COLO668 (cell line): ENCODE measurements around the gene RSPO4.

ENCODE experiments used
- DNase-seq: peaks from one replicate; lab custom pipeline; 2025; ENCODE audit not compliant: unreplicated experiment; lab: John Stamatoyannopoulos, UW

RSPO4 gene

DNA sequence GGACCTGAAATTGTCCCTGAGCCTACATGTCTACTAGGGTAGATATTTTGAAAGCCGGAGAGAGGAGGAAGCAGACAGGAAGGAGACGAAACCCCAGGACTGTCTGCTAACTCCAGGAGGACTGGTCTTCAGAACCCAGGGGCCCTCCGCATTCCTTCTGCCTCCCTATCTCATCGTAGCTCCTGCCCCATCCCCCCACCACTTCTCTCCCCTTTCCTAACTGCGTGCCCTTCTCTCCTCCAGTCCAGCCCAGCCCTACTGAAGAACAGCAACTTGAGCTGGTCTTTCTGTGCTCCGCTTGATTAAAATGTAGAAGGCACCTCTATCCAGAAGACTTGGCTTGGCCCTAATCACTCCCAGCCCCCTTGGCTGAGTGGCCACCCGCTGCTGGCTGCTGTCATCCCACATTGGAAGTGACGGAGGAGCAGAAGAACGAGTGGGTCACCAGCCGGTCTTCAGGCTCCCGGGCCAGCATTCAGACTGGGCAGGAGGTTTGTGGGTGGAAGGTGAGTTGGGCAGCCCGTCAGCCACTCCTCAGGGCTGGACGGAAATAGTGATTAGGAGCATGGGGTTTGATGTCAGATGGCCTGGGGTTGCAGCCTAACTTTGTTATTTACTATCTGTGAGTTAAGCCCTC lies 57.2 kb downstream of the RSPO4 start:
- no peak for DNase-seq

DNA sequence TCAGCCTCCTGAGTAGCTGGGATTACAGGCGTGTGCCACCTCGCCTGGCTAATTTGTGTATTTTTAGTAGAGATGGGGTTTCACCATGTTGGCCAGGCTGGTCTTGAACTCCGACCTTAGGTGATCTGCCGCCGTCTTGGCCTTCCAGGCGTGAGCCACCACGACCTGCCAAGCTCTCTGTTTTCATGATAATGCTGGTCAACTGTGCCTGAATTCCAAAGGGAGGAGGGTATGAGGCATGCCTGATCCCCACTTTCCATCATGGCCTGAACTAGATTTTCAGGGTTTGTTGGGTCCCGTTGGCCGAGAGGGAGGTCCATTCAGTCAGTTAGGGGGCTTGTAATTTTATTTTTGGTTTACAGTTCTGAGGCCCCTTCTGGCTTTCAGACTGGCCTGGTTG lies 58.0 kb downstream of the RSPO4 start:
- no peak for DNase-seq

DNA sequence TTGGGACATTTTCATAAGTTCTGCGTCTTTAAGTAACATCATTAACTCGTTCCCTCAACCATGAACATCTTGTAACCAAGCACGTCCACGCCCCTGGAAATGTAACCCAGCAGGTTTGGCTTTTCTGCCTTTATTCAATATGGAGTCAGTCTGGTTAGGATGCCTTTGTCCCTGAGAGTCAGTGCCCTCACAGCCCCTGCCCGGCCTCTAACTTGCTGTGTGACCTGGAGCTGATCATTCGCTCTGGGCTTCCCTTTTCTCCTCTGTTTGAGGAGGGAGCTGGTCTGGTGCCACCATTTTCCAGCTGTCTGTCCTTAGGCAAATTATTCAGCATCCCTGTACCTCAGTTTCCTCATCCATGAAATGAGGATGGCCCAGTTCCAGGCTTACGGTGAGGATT lies 59.5 kb downstream of the RSPO4 start:
- DNase-seq = no peak

DNA sequence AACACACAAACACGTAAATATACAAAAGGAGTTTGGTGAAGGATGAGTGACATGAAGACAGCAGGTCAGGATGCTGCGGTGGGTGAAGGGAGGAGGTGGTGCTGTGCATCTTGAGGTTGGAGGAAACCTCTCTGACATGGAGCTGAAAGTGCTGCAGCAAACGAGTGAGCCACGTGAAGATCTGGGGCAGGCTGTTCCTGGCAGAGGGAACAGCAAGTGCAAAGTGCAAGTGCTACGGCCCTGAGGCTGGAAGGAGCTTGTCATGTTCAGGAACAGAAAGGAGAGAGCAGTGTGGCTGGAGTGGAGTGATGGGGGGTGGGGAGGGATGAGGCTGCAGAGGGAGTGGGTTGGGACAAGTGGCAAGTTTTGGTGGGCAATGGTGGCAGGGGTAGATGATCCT lies 61.2 kb downstream of the RSPO4 start:
- no peak for DNase-seq

DNA sequence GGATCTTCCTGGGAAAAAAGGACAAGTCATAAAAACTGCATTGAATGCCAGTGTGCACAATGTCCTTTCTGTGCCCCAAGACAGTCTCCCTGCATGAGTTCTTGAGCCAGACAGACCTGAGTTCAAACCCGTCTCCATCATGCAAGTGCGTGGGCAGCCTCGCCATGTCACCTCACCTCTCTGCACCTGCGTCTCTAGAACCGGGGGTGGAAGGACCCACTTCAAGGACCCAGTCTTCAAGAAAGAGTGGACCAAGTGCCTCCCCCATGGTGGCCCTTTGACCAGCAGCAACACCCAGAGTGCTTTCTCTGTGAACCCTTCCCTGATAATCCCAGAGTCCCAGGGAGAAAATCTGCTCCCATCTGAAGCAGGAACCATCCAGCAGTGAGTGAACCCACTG lies 62.5 kb downstream of the RSPO4 start:
- DNase-seq = no peak

DNA sequence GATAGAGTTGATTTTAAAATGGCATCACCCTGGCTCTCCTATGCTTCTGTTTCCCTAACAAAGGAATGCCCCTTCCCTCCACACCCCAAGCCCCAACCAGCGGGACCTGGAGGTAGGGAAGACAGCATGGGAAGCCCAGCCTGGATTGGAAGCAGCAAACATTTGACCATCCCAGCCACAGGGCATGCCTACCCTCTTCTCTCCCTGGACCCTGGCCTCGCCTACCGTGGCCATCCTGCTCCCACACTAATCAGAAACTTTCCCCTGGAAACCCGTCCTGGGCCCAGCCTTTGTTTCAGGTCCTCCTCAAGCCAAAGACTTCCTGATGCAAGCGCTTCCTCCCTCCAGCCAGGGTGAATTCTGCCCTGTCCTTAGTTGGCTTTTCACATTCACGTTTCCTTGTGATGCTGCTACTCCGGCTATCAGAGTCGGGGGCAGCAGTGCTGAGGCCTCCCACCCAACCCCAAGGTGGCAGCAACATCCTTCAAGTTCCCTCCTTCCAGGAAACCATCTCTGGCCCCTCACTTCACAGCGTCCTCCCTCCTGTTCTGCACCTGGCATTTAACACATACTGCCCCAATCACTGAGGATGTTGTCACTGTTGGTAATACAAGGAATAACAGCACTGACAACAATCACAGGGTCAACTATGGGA lies 67.8 kb downstream of the RSPO4 start:
- DNase-seq = no peak

DNA sequence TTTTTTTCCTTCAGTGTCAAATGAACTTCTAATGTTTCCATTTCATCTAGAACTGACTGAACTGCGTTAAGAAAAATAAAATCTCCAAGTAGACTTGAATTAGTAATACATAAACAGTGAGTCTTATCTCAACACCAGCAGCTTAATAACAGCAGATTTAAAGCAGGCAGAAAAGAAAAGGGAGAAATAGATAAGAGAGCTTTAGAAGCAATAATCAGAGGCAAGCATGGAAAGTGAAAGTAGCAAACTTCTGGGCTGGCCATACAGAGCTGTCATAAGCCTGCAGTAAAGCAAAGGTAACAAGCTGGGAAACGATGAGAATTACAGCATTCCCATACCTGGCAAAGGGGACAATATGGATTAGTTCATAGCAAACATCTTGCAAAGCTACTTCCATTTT lies 69.1 kb downstream of the RSPO4 start:
- DNase-seq = no peak

DNA sequence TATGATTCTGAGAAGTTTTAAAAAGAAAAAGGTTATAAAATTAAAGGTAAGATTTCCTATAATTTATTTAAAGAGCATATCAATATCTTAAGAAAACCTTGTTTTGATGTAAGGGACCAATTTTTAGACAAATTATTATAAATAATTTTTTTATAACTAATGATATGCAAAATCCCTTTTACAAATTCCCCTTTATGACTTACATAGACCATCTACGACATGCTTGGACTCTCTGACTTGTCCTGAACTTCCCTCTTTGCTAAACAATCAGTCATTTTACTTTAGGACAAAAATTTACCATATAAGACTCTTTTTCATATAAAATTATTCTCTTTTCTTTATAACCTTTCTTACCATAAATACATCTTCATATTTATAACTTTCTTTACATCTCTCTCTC lies 70.7 kb downstream of the RSPO4 start:
- DNase-seq = no peak

DNA sequence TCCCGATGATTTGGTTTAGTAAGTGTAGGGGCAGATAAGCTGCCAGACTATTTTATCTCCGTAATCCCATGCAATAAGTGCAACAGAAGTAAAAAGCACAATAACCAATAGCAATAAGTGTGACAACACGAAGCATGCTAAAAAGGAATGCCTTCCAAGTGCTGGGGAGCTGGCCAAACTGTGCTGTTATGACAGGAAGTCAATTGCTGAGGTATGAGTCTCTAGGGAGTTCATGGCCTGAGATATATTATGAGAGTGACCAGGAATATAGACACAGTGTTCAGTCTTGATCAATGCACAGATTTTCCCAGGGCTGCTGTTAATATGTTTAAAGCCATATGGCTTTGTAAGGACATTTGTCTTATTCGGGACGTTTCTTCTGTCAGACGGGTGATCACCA lies 75.4 kb downstream of the RSPO4 start:
- DNase-seq = no peak

DNA sequence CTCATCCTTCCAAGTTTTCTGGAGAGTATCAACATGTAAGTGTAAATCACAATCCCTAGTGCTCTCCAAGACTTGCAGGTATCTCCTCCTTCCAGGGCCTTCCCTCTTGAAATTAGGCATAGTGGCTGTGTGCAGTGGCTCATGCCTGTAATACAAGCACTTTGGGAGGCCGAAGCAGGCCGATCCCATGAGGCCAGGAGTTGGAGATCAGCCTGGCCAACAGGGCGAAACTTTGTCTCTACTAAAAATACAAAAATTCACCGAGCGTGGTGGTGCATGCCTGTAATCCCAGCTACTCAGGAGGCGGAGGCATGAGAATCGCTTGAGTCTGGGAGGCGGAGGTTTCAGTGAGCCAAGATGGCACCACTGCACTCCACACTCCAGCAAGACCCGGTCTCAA lies 76.6 kb downstream of the RSPO4 start:
- DNase-seq = no peak

DNA sequence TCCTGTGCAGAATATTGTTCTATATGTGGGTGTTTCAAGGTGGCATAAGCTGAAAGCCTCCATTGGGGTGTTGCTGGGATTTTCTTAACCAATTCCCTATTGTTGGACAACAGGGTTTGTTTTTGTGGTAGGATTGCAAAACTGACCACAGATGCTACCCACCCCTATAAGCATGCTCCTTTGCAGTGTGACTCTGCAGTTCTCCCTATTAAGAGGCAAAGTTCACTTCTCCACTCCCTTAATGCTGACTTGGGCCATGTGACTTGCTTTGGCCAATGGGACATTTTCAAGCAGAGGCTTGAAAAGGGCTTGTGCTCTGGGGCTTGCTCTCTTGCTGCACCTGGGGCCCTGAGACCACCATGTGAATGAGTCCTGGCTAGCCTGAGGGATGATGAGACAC lies 77.5 kb downstream of the RSPO4 start:
- no peak for DNase-seq

DNA sequence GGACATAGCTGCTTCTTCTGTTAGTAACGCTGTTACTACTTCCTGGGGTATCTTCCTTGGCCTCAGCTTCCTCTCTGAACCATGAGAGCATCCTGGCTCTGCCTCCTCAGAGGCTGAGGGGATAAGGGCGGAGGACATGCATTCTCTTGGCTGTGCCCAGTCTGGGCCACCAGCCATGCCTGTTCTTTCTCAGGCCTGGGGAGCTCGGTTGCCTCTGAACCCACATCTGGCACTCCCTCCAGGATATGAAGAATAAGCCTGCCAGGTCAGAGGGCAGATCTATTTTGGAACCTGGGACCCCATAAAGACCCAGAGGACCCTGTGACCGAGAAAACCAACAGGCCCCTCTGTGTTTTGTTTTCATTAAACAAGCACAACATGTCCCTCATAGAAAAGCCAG lies 79.3 kb downstream of the RSPO4 start:
- DNase-seq = no peak

DNA sequence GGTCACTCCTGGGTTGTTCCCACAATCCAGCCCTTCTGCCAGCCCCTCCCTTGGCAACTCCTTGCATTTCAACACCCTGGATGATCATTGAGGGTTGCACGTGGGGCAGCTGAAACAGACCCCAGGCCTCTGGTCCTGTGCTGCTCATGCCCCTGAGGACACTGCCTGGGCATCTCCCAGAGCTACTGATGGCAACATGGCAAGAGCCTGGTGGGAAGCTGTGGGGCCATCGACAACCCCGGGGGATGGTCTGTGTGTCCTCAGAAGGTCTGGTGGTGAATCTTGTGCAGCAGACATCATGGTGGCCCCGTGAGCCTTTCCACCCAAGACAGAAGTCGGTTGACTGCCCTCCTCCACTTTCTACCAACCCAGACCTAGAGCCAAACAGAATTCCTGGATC lies 81.0 kb downstream of the RSPO4 start:
- no peak for DNase-seq

DNA sequence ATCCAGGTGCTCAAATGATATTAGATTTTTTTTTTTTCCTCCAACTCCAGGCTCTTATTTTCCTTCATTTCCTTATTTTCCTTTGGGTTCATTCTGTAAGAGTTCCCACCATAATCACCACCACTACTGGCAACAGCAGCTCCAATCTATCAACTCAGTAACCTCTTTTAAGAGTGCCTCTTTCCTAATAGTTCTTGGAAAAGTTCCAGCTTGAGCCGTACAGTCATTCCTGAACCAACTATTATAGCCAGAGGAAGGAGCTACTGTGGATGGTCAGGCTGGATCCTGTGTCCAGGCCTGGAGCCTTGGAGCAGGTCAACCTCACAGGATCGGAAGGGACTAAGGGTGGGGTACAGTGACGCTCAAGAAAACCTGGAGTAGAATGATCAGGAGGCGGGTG lies 81.8 kb downstream of the RSPO4 start:
- DNase-seq = no peak

DNA sequence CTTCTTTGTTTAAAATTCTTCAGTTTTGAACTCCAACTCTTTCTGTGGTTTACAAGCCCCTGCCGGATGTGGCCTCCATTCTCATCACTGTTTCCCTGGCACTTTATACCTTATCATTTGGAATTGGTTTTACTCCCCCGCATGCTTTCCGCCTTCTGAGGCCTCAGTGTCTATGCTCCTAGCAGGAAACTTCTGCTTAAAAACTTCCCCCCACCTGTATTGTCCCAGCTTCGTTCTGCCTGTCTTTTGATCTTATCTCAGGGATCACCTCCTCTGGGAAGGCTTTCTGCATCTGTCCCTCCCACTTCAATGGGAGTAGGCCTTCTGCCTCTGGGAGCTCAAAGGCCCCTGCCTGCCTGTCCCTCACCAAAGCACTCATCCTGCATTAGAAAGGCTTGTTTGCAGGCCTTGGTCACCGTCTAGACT lies 82.6 kb downstream of the RSPO4 start:
- DNase-seq = no peak

DNA sequence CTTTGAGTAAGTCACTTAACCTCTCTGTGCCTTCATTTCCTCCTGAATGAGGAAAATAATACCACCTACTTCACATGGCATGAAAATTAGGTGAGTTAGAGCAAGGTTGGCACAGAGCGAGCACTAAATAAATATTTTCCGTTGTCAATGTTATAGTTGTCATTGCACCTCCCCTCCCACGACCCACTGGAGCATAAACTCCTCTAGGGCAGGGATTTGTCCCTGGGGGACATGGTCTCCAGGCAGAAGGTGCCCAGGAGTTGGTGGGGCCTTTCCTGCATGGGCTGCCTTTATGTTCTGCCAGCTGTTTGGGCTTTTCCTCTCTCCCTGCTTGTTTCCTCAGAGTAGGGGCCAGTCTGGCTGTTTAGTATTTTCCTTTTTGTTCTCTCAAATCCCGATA lies 84.7 kb downstream of the RSPO4 start:
- no peak for DNase-seq

DNA sequence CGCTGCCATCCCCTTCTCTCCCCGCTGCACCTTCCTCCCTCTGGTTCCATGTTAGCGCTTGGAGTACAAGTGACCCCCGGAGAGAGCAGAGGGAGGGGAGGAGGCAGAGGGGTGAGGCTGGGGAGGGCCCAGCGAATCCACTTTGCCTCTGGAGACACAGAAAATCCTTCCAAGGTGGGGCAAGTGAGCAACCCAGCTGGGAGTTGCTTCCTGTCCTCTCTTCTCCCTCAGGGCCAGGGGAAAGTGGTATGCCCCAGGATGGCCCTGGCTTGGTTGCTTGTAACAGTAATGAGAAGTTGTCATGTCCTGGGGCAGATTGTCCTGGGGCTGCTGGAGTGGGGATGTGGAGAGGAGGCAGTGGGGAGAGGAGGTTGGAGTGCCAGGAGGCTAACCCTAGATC lies 85.3 kb downstream of the RSPO4 start:
- DNase-seq = no peak

DNA sequence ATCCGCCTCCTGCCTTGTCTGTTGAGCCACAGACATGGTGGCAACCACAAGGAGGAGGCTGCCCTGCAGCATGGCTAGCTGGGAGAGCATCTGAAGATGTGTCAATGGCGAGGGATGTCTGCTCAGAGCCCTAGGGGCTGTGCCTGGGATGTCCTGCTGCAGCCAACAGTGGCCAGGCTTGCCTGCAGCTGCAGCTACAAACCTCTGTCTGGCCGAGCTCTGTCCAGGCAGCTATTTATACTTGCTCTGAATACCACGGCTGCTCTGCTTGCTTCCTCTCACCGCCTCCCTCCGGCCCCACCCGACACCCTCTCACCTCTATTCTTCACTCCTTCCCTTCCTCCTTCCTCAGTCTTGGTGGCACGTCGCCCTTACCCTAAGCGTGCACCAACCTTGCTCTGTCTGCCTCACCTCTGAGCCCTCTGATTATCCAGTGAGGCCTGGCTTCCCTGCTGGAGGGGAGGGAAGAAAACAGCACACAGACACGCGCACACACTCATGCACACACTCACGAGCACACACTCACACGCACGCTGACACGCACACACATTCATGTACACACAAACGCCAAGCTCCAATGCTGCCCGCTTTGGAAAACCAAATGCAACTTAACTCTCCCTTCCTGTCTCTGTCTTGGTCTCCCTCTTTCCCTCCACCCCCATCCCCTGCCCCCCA lies 85.8 kb downstream of the RSPO4 start, which contains the start of gene ANGPT4:
Gene ANGPT4, minus strand, starts transcription at position 210 of the 675 bp plus-strand sequence. Its CDS starts 120 bp downstream, at position 90.
- no peak for DNase-seq

DNA sequence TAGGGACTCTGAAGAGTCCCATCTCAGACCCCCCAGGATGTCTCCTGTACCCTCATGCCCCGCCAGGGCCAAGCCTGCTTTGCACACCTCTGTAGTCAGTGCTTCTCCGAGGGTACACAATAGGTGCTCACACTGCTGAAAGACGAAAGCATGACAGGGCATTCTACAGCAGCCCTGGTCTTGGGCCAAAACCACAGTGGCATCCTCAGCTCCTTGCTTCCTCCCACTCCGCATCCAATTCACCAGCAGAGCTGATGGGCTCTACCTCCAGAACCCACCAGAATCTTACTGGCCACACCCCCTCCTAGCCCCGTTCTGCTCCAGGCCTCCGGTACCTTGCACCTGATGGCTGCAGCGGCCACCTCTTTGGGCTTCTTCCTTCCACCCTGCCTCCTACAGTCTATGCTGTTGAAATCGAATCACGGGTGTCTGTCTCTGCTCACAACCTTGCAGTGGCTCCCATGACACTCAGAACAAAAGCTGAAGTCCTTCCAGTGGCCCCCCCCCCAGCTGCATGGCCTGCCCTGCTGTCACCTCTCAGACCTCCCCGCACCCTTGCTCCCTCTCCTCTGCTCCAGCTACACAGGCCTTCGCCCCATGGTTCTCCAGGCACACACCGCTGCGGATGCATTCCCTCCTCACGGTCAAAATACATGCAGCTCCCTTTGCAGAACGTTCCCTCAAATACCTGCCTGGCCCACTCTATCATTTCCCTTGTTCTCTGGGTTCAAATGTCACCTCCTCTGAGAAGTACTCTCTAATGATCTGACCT lies 87.2 kb downstream of the RSPO4 start:
- DNase-seq = no peak

DNA sequence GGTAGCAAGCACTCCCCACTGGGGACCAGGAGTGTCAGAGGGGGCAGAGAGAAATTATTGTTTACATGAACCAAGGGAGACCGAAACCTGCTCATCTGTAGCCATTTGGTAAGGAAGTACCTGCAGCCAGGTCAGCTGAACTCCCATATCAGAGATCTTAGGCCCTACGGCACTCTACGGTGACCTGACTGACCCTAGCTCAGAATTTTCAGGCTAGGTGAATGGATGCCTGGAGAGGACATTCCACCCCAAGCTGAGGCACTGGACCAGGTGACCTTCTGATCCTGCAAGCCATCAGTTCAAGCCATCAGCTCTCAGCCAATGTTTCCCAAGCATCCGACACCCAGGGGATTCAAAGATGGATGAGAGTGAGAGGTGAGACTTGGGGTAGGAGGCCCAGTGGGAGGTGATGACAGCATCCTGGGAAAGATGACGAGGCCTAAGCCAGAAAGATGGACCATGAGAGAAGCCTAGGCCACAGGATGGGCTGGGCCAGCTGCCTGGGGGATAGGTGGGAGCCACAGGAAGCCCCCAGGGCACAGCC lies 88.7 kb downstream of the RSPO4 start:
- DNase-seq = no peak

DNA sequence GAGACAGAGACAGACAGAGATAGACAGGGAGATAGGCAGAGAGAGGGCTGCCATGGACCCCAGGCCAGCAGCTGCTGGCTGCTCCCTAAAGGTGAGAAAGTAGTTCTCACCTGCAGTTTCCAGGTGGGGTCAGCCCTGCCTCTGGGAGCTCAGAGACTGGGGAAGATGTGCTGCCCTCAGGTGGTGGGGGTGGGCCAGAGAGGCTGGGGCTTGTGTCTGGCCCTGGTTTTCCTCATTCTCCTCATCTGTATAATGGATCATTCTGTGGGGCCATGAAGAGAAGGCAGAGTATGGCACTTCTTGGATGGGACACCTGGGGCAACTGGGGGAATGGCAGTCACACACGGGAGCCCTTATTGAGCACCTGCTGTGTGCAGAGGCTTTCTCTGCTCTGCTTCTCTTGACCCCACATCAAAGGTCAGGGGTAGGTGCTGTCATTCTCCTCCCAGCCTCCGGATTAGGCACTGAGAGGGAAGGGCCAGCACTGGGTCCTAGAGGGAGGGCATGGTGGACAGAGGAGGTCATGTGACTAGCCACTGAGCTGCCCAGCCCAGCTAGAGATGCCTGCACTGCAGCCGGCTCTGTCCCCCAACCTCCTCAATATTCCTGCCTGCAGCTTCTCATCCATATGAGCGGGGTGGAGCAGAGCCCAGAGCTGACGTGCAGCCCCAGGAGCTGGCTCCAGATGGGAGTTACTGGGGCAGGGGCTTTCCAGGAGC lies 90.1 kb downstream of the RSPO4 start:
- no peak for DNase-seq
